Neural progenitor cell (in vitro differentiated cells): ENCODE results near the gene FANCG.

Experiments
- EZH2 ChIP-seq: fragments of 200-600 bp; sonication (generic); IDR thresholded peaks from 2 replicates; pipeline ENCODE4 v1.6.1; 2017; ENCODE audit warnings: antibody characterized with exemption, mild to moderate bottlenecking, moderate library complexity
- TF ChIP-seq, protein P1 (sequence below): fragments of 200-600 bp; sonication (generic); IDR thresholded peaks from 2 replicates; pipeline ENCODE4 v1.5.1; 2017; ENCODE audit warnings: antibody characterized with exemption, mild to moderate bottlenecking

DNA sequence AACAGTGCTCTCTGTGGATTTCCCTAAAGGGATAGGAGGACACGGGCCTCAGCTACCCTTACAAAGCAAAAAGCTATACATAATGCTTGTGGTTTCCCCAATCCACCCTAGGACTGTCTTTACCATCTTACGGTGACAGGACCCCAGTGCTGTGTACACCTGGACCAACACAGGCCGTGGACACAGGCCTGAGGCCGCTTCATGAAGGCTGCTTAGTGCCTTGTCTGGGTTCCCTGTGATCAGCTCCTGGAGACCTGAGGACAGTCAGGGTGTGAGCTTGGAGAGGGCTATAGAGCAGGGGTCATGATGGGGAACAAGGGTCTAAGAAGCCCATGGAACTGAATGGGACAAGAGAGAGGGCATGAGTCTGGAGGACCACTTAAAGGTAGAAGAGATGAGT, 2.9 kb downstream of the FANCG start:
- TF ChIP-seq, protein P1, sequence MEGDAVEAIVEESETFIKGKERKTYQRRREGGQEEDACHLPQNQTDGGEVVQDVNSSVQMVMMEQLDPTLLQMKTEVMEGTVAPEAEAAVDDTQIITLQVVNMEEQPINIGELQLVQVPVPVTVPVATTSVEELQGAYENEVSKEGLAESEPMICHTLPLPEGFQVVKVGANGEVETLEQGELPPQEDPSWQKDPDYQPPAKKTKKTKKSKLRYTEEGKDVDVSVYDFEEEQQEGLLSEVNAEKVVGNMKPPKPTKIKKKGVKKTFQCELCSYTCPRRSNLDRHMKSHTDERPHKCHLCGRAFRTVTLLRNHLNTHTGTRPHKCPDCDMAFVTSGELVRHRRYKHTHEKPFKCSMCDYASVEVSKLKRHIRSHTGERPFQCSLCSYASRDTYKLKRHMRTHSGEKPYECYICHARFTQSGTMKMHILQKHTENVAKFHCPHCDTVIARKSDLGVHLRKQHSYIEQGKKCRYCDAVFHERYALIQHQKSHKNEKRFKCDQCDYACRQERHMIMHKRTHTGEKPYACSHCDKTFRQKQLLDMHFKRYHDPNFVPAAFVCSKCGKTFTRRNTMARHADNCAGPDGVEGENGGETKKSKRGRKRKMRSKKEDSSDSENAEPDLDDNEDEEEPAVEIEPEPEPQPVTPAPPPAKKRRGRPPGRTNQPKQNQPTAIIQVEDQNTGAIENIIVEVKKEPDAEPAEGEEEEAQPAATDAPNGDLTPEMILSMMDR, result no peak
- no peak for TF ChIP-seq EZH2
